ENCODE data around the gene SLC12A8.
A peak's percentile ranks its signal among the peaks of the same experiment; 100 is the strongest.

The SLC12A8 gene

DNA sequence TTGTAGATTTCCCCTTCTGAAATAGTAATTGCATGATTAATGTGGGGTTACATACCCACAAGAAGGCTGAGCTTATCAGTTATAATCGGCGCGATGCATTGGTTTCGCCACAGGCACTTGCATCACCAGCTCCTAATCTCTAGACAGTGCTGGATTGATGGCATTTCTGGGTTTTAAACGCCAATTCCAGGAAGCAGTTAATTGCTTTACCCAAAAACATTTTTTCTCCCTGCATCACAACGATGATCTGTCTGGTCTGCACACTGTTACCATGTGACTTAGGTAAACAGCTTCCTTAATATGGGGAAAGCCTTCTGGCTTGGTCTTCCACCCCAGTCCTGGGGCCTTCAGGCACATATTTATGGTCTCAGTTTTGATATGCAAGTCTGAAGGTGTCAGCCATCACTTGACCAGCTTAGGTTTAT, 86.7 kb downstream of the SLC12A8 start:
- no peaks in the 10 kb centered on the region for H3K9me3 ChIP-seq
- TF ChIP-seq, protein P1, sequence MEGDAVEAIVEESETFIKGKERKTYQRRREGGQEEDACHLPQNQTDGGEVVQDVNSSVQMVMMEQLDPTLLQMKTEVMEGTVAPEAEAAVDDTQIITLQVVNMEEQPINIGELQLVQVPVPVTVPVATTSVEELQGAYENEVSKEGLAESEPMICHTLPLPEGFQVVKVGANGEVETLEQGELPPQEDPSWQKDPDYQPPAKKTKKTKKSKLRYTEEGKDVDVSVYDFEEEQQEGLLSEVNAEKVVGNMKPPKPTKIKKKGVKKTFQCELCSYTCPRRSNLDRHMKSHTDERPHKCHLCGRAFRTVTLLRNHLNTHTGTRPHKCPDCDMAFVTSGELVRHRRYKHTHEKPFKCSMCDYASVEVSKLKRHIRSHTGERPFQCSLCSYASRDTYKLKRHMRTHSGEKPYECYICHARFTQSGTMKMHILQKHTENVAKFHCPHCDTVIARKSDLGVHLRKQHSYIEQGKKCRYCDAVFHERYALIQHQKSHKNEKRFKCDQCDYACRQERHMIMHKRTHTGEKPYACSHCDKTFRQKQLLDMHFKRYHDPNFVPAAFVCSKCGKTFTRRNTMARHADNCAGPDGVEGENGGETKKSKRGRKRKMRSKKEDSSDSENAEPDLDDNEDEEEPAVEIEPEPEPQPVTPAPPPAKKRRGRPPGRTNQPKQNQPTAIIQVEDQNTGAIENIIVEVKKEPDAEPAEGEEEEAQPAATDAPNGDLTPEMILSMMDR (IDR thresholded peaks at IDR 0.05; ENCODE audit: low read depth, low read length) = no peak
- no peaks in the 10 kb centered on the region for H3K36me3 ChIP-seq
- DNase-seq = no peak
- H3K4me1 ChIP-seq = peaks cover 27% of the 10 kb centered on the region
- no peaks in the 10 kb centered on the region for H3K27me3 ChIP-seq
- no peak overlapping the region for H3K4me3 ChIP-seq (ENCODE audit: low read depth, low read length)

DNA sequence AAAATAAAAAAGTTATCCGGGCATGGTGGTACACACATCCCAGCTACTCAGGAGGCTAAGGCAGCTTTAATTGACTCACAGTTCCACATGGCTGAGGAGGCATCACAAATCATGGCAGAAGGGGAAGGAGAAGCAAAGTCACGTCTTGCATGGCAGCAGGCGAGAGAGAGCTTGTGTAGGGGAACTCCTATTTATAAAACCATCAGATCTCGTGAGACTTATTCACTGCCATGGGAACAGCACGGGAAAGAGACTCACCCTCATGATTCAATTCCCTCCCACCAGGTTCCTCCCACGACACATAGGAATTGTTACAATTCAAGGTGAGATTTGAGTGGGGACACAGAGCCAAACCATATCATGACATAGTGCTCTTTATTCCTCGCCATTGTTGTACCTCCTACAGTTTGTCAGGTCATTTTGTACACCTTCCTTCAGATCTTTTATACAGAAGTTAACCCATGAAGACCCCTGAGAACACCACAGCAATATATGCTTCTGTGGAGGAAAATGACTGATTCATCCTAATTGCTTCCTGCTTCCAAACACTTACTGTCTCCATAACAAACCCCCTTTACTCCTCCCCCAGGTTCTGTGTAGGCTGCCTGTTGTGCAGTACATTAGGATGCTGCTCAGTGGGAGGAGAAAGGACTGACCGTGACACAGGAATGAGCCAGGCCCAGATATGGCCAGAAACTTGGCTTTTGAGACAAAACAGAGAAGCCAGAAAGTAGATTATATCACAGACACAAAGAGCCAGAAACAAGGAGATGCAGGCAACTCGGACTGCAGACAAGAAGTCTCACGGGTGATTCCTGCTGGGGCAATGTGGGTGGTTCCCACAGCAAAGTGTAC, 88.9 kb downstream of the SLC12A8 start:
- peak; percentile 65 for DNase-seq
- Histone ChIP-seq H3K4me3 (ENCODE audit: low read depth, low read length) (no peak overlapping the region), H3K36me3 (no peaks in the 10 kb centered on the region), H3K4me1 (peaks cover 19% of the 10 kb centered on the region), H3K9me3 (no peaks in the 10 kb centered on the region), H3K27me3 (no peaks in the 10 kb centered on the region)
- TF ChIP-seq, protein P1 (IDR thresholded peaks at IDR 0.05; ENCODE audit: low read depth, low read length) = no peak

DNA sequence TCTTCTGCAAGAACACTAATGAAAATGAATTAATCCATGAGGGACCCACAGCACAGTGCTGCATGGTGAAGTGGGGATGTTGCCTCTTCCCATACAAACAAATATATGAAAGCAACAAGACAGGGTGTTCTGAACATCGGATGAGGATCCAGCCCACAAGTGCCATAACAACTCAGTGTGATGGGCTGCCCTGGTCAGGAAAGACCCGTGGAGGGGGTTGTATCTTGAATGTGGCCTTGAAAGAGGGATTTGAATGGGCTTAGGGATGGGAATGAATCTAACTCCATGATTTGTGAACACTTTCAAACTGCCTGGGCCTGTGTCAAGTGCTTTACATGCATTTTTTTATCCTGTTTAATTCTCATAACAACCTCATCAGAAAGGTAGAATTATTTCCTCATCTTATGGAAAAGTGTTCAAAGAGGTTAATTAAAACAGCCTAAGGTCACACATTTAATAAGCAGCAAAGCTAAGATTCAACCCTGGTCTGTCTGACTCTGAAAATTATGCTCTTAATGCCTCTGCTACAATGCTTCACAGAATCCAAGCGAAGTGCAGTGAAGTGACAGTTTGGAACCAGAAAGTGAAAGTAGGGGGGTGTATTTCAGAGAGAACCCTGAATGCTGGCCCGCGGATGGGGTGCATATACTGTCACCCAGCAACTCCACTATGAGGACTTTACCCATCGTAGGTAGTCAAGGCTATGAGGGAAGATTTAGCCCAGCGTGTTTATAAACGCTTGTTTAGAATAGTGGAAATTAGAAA, 91.1 kb downstream of the SLC12A8 start:
- DNase-seq = no peak
- no peak overlapping the region for H3K4me3 ChIP-seq (ENCODE audit: low read depth, low read length)
- H3K9me3 ChIP-seq = no peaks in the 10 kb centered on the region
- H3K36me3 ChIP-seq = no peaks in the 10 kb centered on the region
- H3K27me3 ChIP-seq = no peaks in the 10 kb centered on the region
- TF ChIP-seq, protein P1 (IDR thresholded peaks at IDR 0.05; ENCODE audit: low read depth, low read length) = no peak
- peaks cover 19% of the 10 kb centered on the region for H3K4me1 ChIP-seq

DNA sequence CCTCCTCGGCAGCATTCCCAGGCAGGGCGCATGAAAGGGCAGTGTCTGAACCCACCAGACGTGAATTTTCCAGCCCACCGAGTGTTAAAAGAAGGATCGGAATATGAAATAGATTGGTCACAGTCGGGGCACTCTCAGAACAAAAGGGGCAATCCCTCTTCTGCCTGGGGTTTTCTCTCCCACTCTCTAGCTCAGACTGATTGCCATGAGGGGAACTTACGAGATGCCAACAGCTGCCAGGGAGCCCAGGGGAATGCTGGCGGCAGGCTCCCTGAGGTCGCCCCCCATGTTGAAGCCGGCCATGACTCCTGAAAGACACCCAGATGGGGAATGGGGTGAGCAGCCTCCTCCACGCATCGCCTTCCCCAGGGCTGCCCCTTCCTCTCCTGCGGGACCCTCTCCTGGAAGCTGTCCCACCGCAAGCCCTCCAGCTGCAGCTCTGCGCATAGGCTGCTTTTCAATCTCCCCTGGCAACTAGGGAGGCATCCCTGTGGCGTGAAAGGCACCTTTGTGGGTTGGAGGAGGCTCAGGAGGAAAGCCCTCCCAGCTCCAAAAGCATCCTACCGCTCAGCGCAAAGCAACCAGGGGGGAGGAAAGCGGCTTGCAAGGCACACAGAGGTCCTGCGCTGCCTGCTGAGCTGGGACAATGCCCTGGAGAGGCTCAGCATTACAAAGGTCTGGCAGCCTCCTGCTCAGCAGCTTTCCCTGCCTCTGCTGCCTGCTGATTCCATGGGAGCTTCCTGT, 92.0 kb downstream of the SLC12A8 start:
- DNase-seq = peak; percentile 36
- no peaks in the 10 kb centered on the region for H3K36me3 ChIP-seq
- no peak overlapping the region for H3K4me3 ChIP-seq (ENCODE audit: low read depth, low read length)
- H3K4me1 ChIP-seq = peaks cover 13% of the 10 kb centered on the region
- TF ChIP-seq, protein P1 (IDR thresholded peaks at IDR 0.05; ENCODE audit: low read depth, low read length) = no peak
- no peaks in the 10 kb centered on the region for H3K9me3 ChIP-seq
- H3K27me3 ChIP-seq = no peaks in the 10 kb centered on the region

DNA sequence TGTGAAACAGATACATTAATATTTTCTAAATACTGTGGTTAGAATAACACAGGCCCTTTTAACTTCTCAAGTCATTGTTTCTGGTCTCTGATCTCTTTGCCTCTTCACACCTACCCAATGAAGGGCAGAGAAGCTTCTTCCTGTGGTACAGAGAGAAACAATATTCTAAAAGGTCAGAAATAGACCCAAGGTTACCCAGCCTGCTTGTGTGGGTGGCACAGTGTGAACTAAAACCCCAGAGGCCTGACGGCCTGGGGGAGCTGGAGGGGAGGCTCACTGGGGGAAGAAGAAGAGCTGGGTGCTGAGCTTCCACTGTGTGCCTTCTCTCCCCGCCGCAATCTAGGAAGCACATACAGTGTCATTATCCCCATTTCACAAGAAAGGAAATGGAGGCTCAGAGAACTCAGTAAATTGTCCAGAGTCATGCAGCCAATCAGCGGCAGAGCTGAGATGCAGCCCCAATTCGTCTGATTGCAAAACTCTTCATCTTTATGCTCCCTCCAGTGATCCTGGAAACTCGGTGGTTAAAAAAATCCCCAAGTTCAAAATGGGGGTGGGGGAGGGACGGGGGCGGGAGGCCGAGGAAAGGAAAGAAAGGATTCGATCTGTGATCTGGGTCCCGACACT, 92.7 kb downstream of the SLC12A8 start:
- Histone ChIP-seq H3K4me1 (peaks cover 11% of the 10 kb centered on the region), H3K4me3 (ENCODE audit: low read depth, low read length) (no peak overlapping the region)
- DNase-seq = no peak

More for the DNA sequence above, 92.7 kb downstream of the SLC12A8 start:
- TF ChIP-seq, protein P1 (IDR thresholded peaks at IDR 0.05; ENCODE audit: low read depth, low read length) = no peak
- H3K27me3 ChIP-seq = no peaks in the 10 kb centered on the region
- no peaks in the 10 kb centered on the region for H3K36me3 ChIP-seq
- H3K9me3 ChIP-seq = no peaks in the 10 kb centered on the region
